ENCODE results near the gene COL17A1. TPM values are rescaled to one million over a fixed set of nuclear protein-coding genes. Genes with fewer than 3 reads are reported as not detected.

Gene COL17A1
- total RNA-seq, 2 donors from 2014 or later: 3.6 TPM; not detected in 1

GRCh38 chr10:104028823-104029520 lies 56.7 kb downstream of the COL17A1 start:
- Histone ChIP-seq H3K4me1 (no peaks in the 10 kb centered on the region), H3K36me3 (replicated peaks in 1 of 2; ENCODE audit: insufficient read depth in 1 of 2, low read depth in 2 of 2) (peaks cover 0 to 12% of the 10 kb centered on the region in 2 donors), H3K27ac (no peak overlapping the region), H3K9me3 (no peaks in the 10 kb centered on the region), H3K4me3 (no peak overlapping the region), H3K27me3 (no peaks in the 10 kb centered on the region)
- TF ChIP-seq POLR2A (IDR thresholded peaks at IDR 0.05): no peak
- TF ChIP-seq, protein P1, sequence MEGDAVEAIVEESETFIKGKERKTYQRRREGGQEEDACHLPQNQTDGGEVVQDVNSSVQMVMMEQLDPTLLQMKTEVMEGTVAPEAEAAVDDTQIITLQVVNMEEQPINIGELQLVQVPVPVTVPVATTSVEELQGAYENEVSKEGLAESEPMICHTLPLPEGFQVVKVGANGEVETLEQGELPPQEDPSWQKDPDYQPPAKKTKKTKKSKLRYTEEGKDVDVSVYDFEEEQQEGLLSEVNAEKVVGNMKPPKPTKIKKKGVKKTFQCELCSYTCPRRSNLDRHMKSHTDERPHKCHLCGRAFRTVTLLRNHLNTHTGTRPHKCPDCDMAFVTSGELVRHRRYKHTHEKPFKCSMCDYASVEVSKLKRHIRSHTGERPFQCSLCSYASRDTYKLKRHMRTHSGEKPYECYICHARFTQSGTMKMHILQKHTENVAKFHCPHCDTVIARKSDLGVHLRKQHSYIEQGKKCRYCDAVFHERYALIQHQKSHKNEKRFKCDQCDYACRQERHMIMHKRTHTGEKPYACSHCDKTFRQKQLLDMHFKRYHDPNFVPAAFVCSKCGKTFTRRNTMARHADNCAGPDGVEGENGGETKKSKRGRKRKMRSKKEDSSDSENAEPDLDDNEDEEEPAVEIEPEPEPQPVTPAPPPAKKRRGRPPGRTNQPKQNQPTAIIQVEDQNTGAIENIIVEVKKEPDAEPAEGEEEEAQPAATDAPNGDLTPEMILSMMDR (IDR thresholded peaks at IDR 0.05): no peak
- ATAC-seq (no peak), DNase-seq (no peak)
- intact Hi-C loops (cut with DNase I): no loop called here
- WGBS, 2 donors: 57 to 84% methylated on average over 4 of the region's 4 CpGs

GRCh38 chr10:104028146-104028545 lies 57.5 kb downstream of the COL17A1 start:
- Histone ChIP-seq H3K27ac (no peak overlapping the region), H3K36me3 (replicated peaks in 1 of 2; ENCODE audit: insufficient read depth in 1 of 2, low read depth in 2 of 2) (peaks cover 0 to 17% of the 10 kb centered on the region in 2 donors), H3K4me3 (no peak overlapping the region), H3K4me1 (no peaks in the 10 kb centered on the region), H3K9me3 (no peaks in the 10 kb centered on the region), H3K27me3 (no peaks in the 10 kb centered on the region)
- ATAC-seq (no peak), DNase-seq (no peak)
- intact Hi-C loops (cut with DNase I): no loop called here
- no peak for TF ChIP-seq POLR2A (IDR thresholded peaks at IDR 0.05)
- TF ChIP-seq, protein P1 (IDR thresholded peaks at IDR 0.05): peak in 4 of 7 experiments; percentile 13 to 26 (median 19)
- WGBS, 2 donors: 87% methylated on average over 6 of the region's 6 CpGs

- peaks cover 4 to 21% of the 10 kb centered on the region in 2 donors for H3K36me3 ChIP-seq (replicated peaks in 1 of 2; ENCODE audit: insufficient read depth in 1 of 2, low read depth in 2 of 2)
Measured at GRCh38 chr10:104026762-104027161, 58.9 kb downstream of the COL17A1 start.

GRCh38 chr10:104025524-104025923 lies 60.2 kb downstream of the COL17A1 start:
- no peak for DNase-seq
- Histone ChIP-seq H3K9me3 (no peaks in the 10 kb centered on the region), H3K4me3 (no peak overlapping the region), H3K27me3 (no peaks in the 10 kb centered on the region), H3K27ac (no peak overlapping the region), H3K36me3 (replicated peaks in 1 of 2; ENCODE audit: insufficient read depth in 1 of 2, low read depth in 2 of 2) (peaks cover 4 to 27% of the 10 kb centered on the region in 2 donors), H3K4me1 (no peaks in the 10 kb centered on the region)
- intact Hi-C loops (cut with DNase I): no loop called here
- WGBS, 2 donors: 82 to 84% methylated on average over 5 of the region's 5 CpGs
- TF ChIP-seq, protein P1 (IDR thresholded peaks at IDR 0.05): no peak
- no peak for TF ChIP-seq POLR2A (IDR thresholded peaks at IDR 0.05)
- no peak for ATAC-seq

More at GRCh38 chr10:104026762-104027161, 58.9 kb downstream of the COL17A1 start:
- H3K4me3 ChIP-seq: no peak overlapping the region
- 30 to 45% methylated on average over 2 of the region's 2 CpGs for WGBS, 2 donors
- intact Hi-C loops (cut with DNase I): no loop called here
- no peak overlapping the region for H3K27ac ChIP-seq
- H3K4me1 ChIP-seq: no peaks in the 10 kb centered on the region
- TF ChIP-seq, protein P1 (IDR thresholded peaks at IDR 0.05): no peak
- no peak for TF ChIP-seq POLR2A (IDR thresholded peaks at IDR 0.05)
- no peak for DNase-seq
- no peak for ATAC-seq
- no peaks in the 10 kb centered on the region for H3K27me3 ChIP-seq
- no peaks in the 10 kb centered on the region for H3K9me3 ChIP-seq

- no peak for TF ChIP-seq POLR2A (IDR thresholded peaks at IDR 0.05)
- TF ChIP-seq, protein P1 (IDR thresholded peaks at IDR 0.05): no peak
- Histone ChIP-seq H3K27ac (no peak overlapping the region), H3K27me3 (no peaks in the 10 kb centered on the region), H3K4me3 (no peak overlapping the region), H3K4me1 (no peaks in the 10 kb centered on the region), H3K9me3 (no peaks in the 10 kb centered on the region), H3K36me3 (replicated peaks in 1 of 2; ENCODE audit: insufficient read depth in 1 of 2, low read depth in 2 of 2) (peaks cover 16 to 38% of the 10 kb centered on the region in 2 donors)
- no peak for DNase-seq
- no peak for ATAC-seq
- 90 to 95% methylated on average over 5 of the region's 5 CpGs for WGBS, 2 donors
- intact Hi-C loops (cut with DNase I): no loop called here
Measured at GRCh38 chr10:104022026-104022425, 63.7 kb downstream of the COL17A1 start.
